ENCODE results near the gene SPAG17. TPM values are rescaled to one million over a fixed set of nuclear protein-coding genes. Genes with fewer than 3 reads are reported as not detected.

The SPAG17 gene
- 1.7 TPM for polyA plus RNA-seq (ENCODE audit: insufficient read length)

GRCh38 chr1:118185084-118185832 lies at the start of gene SPAG17:
Gene SPAG17 (minus strand): TSS chr1:118185228. CDS start chr1:118185157, 71 bp downstream.
- DNase-seq: peak; percentile 84

- DNase-seq: no peak
Measured at GRCh38 chr1:118225471-118225870, 40.4 kb upstream of the SPAG17 start.

- peak; percentile 20 for DNase-seq
Measured at GRCh38 chr1:118223426-118223825, 38.4 kb upstream of the SPAG17 start.

- DNase-seq: no peak
Measured at GRCh38 chr1:118219438-118219837, 34.4 kb upstream of the SPAG17 start.

- DNase-seq: no peak
Measured at GRCh38 chr1:118217141-118217838, 32.3 kb upstream of the SPAG17 start.

GRCh38 chr1:118214866-118215265 lies 29.8 kb upstream of the SPAG17 start:
- no peak for DNase-seq

GRCh38 chr1:118210723-118211110 lies 25.7 kb upstream of the SPAG17 start:
- no peak for DNase-seq

GRCh38 chr1:118210051-118210722 lies 25.2 kb upstream of the SPAG17 start:
- no peak for DNase-seq

- DNase-seq: no peak
Measured at GRCh38 chr1:118209648-118210047, 24.6 kb upstream of the SPAG17 start.

GRCh38 chr1:118206966-118207365 lies 21.9 kb upstream of the SPAG17 start:
- DNase-seq: no peak

- no peak for DNase-seq
Measured at GRCh38 chr1:118204648-118205047, 19.6 kb upstream of the SPAG17 start.

GRCh38 chr1:118204105-118204504 lies 19.1 kb upstream of the SPAG17 start:
- no peak for DNase-seq

- no peak for DNase-seq
Measured at GRCh38 chr1:118202076-118202608, 17.1 kb upstream of the SPAG17 start.

- DNase-seq: no peak
Measured at GRCh38 chr1:118201524-118201923, 16.5 kb upstream of the SPAG17 start.

GRCh38 chr1:118200836-118201235 lies 15.8 kb upstream of the SPAG17 start:
- DNase-seq: no peak

GRCh38 chr1:118190561-118190960 lies 5.5 kb upstream of the SPAG17 start:
- DNase-seq: no peak

- no peak for DNase-seq
Measured at GRCh38 chr1:118189564-118189963, 4.5 kb upstream of the SPAG17 start.

- DNase-seq: no peak
Measured at GRCh38 chr1:118188411-118188810, 3.4 kb upstream of the SPAG17 start.

GRCh38 chr1:118186026-118186425 lies 998 bp upstream of the SPAG17 start:
- DNase-seq: no peak

- no peak for DNase-seq
Measured at GRCh38 chr1:118184739-118185083, 317 bp downstream of the SPAG17 start.

GRCh38 chr1:118183586-118183985 lies 1.4 kb downstream of the SPAG17 start:
- DNase-seq: no peak

GRCh38 chr1:118177998-118178397 lies 7.0 kb downstream of the SPAG17 start:
- no peak for DNase-seq

- no peak for DNase-seq
Measured at GRCh38 chr1:118169016-118169415, 16.0 kb downstream of the SPAG17 start.

Measured in hindlimb muscle (tissue), 1 donor.